Common myeloid progenitor, CD34-positive (primary cell): Measurements from ENCODE around the gene PTPRM.
"Not testable (repeated sequence)": the region's sequence is repeated elsewhere in the genome, so short reads cannot be mapped to it uniquely, and the experiment has no call there.

Experiments
- CTCF ChIA-PET: fragments of 350-600 bp; sonication (Branson Sonifier 250); formaldehyde crosslinking; loops from one replicate; lab custom pipeline; 2021; ENCODE audit warnings: antibody characterized with exemption; lab: Charles Lee
- POLR2A ChIA-PET: fragments of 350-600 bp; sonication (Branson Sonifier 250); formaldehyde crosslinking; loops from one replicate; lab custom pipeline; 2021; ENCODE audit warnings: antibody characterized with exemption; lab: Charles Lee
- DNase-seq, 3 donors: peaks; one replicate each; pipeline versions ENCODE4 v3.0.0 to v3.0.0-alpha.2; 2013
- H3K27ac ChIP-seq, 2 experiments: 1 replicate in 1 of 2; 2 replicates in 1 of 2; pipeline ENCODE4 v1.7.0; 2013; ENCODE audit warnings: inconsistent platforms in 2 of 2, low read length in 2 of 2, mild to moderate bottlenecking in 2 of 2, low read depth in 1 of 2, moderate library complexity in 1 of 2; ENCODE audit not compliant: severe bottlenecking in 2 of 2, insufficient read depth in 1 of 2, poor library complexity in 1 of 2
- H3K27me3 ChIP-seq, 5 experiments: replicated peaks in 2 of 5; 1 replicate in 3 of 5; 2 replicates in 2 of 5; pipeline versions ENCODE4 v1.6.1 to v1.7.0; 2013; ENCODE audit warnings: low read length in 4 of 5, mild to moderate bottlenecking in 2 of 5, moderate library complexity in 2 of 5, inconsistent platforms in 1 of 5; ENCODE audit not compliant: insufficient read depth in 5 of 5, control insufficient read depth in 4 of 5
- H3K36me3 ChIP-seq, 4 experiments: 1 replicate in 2 of 4; 2 replicates in 2 of 4; pipeline versions ENCODE4 v1.6.1 to v1.7.0; 2013; ENCODE audit warnings: low read length in 3 of 4, control low read depth in 1 of 4, mild to moderate bottlenecking in 1 of 4; ENCODE audit not compliant: control insufficient read depth in 4 of 4, insufficient read depth in 4 of 4
- H3K4me1 ChIP-seq, 4 experiments: 1 replicate in 3 of 4; 2 replicates in 1 of 4; pipeline versions ENCODE4 v1.6.1 to v1.7.1; 2013; ENCODE audit warnings: low read length in 3 of 4, mild to moderate bottlenecking in 3 of 4, control low read depth in 1 of 4, inconsistent platforms in 1 of 4, moderate library complexity in 1 of 4; ENCODE audit not compliant: control insufficient read depth in 4 of 4, insufficient read depth in 4 of 4; ENCODE audit errors: control extremely low read depth in 1 of 4
- H3K4me3 ChIP-seq, 7 experiments: 1 replicate in 4 of 7; 2 replicates in 3 of 7; pipeline versions ENCODE4 v1.5.1 to v1.7.0; 2013; ENCODE audit warnings: mild to moderate bottlenecking in 7 of 7, low read length in 6 of 7, moderate library complexity in 6 of 7, inconsistent platforms in 2 of 7, low read depth in 2 of 7, control low read depth in 1 of 7; ENCODE audit not compliant: insufficient read depth in 4 of 7, control insufficient read depth in 1 of 7; ENCODE audit errors: extremely low read depth in 1 of 7
- H3K9me3 ChIP-seq, 5 experiments: 1 replicate in 4 of 5; 2 replicates in 1 of 5; pipeline versions ENCODE4 v1.6.1 to v1.7.1; 2013; ENCODE audit warnings: low read length in 4 of 5, mild to moderate bottlenecking in 2 of 5, inconsistent platforms in 1 of 5, low read depth in 1 of 5, moderate library complexity in 1 of 5; ENCODE audit not compliant: control insufficient read depth in 4 of 5, insufficient read depth in 2 of 5; ENCODE audit errors: control extremely low read depth in 1 of 5
- WGBS: methylation state at CpG from one replicate; pipeline ENCODE4 v1.1.5; 2013; ENCODE audit not compliant: insufficient coverage; 5-methylcytosine and 5-hydroxymethylcytosine counted together

PTPRM gene

GRCh38 chr18:7958081-7958896 lies 391.2 kb downstream of the PTPRM start:
- H3K27ac ChIP-seq = no peak overlapping the region
- ChIA-PET POLR2A (no interaction called here), CTCF (no interaction called here)
- 77% methylated on average over 2 of the region's 4 CpGs for WGBS
- H3K4me1 ChIP-seq = no peaks in the 10 kb centered on the region
- no peaks in the 10 kb centered on the region for H3K27me3 ChIP-seq
- H3K9me3 ChIP-seq = no peaks in the 10 kb centered on the region
- H3K4me3 ChIP-seq = no peak overlapping the region
- DNase-seq = no peak
- H3K36me3 ChIP-seq = no peaks in the 10 kb centered on the region

GRCh38 chr18:7958897-7959146 lies 391.7 kb downstream of the PTPRM start:
- Histone ChIP-seq H3K4me1 (no peaks in the 10 kb centered on the region), H3K27me3 (no peaks in the 10 kb centered on the region), H3K4me3 (no peak overlapping the region), H3K9me3 (no peaks in the 10 kb centered on the region), H3K36me3 (no peaks in the 10 kb centered on the region), H3K27ac (no peak overlapping the region)
- 90% methylated on average over 1 of the region's 1 CpG for WGBS
- POLR2A ChIA-PET = no interaction called here
- CTCF ChIA-PET = no interaction called here
- DNase-seq = no peak

GRCh38 chr18:7966682-7967081 lies 399.6 kb downstream of the PTPRM start:
- H3K27ac ChIP-seq, H3K9me3 ChIP-seq, CTCF ChIA-PET, POLR2A ChIA-PET, H3K4me1 ChIP-seq, H3K36me3 ChIP-seq, H3K4me3 ChIP-seq, DNase-seq, H3K27me3 ChIP-seq: not testable (repeated sequence)
- no CpG with 5 or more reads among the region's 18 CpGs for whole genome bisulfite sequencing

GRCh38 chr18:7974200-7974874 lies 407.2 kb downstream of the PTPRM start:
- no peak overlapping the region for H3K27ac ChIP-seq
- H3K36me3 ChIP-seq = no peaks in the 10 kb centered on the region
- H3K9me3 ChIP-seq = no peaks in the 10 kb centered on the region
- no peak for DNase-seq
- no peaks in the 10 kb centered on the region for H3K27me3 ChIP-seq
- no peaks in the 10 kb centered on the region for H3K4me1 ChIP-seq
- POLR2A ChIA-PET = interaction anchor here (0.7 kb wide), 1 partner anchor 689 kb away, joined by 3 read pairs; no protein-coding TSS in a partner anchor
- H3K4me3 ChIP-seq = no peak overlapping the region
- WGBS = 95% methylated on average over 6 of the region's 6 CpGs
- CTCF ChIA-PET = no interaction called here

GRCh38 chr18:7977897-7978296 lies 410.8 kb downstream of the PTPRM start:
- no peaks in the 10 kb centered on the region for H3K4me1 ChIP-seq
- no peaks in the 10 kb centered on the region for H3K36me3 ChIP-seq
- ChIA-PET POLR2A (no interaction called here), CTCF (no interaction called here)
- 93% methylated on average over 2 of the region's 4 CpGs for WGBS
- no peaks in the 10 kb centered on the region for H3K27me3 ChIP-seq
- no peaks in the 10 kb centered on the region for H3K9me3 ChIP-seq
- no peak overlapping the region for H3K4me3 ChIP-seq
- H3K27ac ChIP-seq = no peak overlapping the region
- DNase-seq = no peak

GRCh38 chr18:7978834-7979233 lies 411.7 kb downstream of the PTPRM start:
- Histone ChIP-seq H3K36me3 (no peaks in the 10 kb centered on the region), H3K9me3 (no peaks in the 10 kb centered on the region), H3K4me3 (no peak overlapping the region), H3K4me1 (no peaks in the 10 kb centered on the region), H3K27me3 (no peaks in the 10 kb centered on the region), H3K27ac (no peak overlapping the region)
- ChIA-PET CTCF (no interaction called here), POLR2A (no interaction called here)
- no peak for DNase-seq
- 83% methylated on average over 1 of the region's 4 CpGs for whole genome bisulfite sequencing

GRCh38 chr18:7979714-7980113 lies 412.6 kb downstream of the PTPRM start:
- ChIA-PET POLR2A (no interaction called here), CTCF (no interaction called here)
- 96% methylated on average over 6 of the region's 8 CpGs for WGBS
- DNase-seq = no peak
- Histone ChIP-seq H3K9me3 (no peaks in the 10 kb centered on the region), H3K4me1 (no peaks in the 10 kb centered on the region), H3K27me3 (no peaks in the 10 kb centered on the region), H3K27ac (no peak overlapping the region), H3K4me3 (no peak overlapping the region), H3K36me3 (no peaks in the 10 kb centered on the region)
